Stimulated activated naive CD4-positive, alpha-beta T cell treated with Interleukin-2 at 50 U/mL for 16 hours (primary cell): ENCODE measurements around the gene SFXN5.
"Not testable (repeated sequence)": the region's sequence is repeated elsewhere in the genome, so short reads cannot be mapped to it uniquely, and the experiment has no call there.

Experiments
- DNase-seq: peaks from one replicate; lab custom pipeline; 2025; lab: John Stamatoyannopoulos, UW

The SFXN5 gene

GRCh38 chr2:72921853-72922252, 149.7 kb downstream of the SFXN5 start:
- no peak for DNase-seq

DNA sequence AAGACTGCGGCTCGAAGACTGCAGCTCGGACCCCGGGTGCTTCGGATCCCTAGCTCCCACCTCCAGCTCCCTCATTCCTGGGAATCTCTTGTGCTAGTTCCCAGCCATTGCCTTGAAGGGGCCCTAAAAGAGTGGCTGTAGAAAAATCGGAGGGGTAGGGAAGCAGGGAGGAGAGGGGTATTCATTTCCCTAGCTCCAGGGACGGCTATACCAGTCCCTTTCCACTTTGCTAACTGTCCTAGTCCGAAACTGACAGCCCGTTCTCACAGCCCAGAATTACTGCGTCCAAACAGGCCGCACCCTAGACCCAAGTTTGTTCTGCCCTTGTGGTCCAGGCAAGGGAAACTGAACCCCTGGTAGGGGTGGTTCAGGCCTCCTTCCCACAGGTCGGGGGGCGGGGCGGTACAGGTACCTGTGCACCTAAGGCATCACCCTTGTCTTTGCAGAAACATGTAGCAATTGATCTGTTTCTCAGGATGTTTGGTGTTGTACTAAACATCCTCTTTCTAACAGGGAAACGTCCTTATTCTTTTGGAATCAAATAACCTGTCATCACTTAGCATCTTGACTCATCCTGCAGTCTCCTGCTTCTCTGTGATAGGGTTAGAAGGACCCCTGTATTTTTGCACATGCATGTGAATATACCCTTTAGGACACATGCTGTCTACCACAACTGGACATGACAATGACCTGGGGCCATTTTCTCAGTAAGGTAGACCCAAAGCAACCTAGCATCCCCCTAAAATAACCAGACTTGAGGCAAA, 150.2 kb downstream of the SFXN5 start:
- DNase-seq, result no peak

DNA sequence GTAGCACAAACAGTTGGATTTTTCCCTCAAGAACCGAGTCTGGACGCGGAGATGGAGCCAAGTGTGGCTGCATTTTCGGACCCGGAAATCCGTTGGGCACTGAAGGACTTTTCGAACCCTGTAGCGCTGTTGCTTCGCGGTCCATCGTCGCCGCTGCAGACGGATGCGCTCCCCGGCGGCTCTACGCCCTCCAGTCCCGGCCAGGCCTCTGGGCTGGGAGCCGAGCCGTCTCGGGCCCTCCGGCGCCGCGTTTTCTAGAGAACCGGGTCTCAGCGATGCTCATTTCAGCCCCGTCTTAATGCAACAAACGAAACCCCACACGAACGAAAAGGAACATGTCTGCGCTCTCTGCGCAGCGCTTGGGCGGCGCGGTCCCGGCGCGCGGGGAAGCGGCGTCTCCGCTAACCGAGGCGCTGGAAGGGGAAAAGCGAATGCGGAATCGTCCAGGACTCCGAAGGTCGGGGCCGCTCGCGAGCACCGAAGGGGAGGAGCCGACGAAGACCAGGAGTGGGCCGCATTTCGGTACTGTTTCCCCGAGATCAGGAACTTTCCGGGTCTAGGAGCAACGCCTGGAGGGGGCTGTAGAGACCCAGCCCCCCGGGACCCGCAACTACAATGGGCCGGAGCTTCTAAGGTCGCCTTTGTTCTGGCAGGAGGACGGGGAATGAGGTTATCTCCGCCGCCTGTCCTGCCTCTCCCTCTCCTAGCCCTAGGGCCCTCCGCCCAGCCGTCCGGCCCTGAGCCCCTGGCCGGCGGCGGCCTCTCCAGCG, 151.0 kb downstream of the SFXN5 start:
- DNase-seq, result no peak

DNA sequence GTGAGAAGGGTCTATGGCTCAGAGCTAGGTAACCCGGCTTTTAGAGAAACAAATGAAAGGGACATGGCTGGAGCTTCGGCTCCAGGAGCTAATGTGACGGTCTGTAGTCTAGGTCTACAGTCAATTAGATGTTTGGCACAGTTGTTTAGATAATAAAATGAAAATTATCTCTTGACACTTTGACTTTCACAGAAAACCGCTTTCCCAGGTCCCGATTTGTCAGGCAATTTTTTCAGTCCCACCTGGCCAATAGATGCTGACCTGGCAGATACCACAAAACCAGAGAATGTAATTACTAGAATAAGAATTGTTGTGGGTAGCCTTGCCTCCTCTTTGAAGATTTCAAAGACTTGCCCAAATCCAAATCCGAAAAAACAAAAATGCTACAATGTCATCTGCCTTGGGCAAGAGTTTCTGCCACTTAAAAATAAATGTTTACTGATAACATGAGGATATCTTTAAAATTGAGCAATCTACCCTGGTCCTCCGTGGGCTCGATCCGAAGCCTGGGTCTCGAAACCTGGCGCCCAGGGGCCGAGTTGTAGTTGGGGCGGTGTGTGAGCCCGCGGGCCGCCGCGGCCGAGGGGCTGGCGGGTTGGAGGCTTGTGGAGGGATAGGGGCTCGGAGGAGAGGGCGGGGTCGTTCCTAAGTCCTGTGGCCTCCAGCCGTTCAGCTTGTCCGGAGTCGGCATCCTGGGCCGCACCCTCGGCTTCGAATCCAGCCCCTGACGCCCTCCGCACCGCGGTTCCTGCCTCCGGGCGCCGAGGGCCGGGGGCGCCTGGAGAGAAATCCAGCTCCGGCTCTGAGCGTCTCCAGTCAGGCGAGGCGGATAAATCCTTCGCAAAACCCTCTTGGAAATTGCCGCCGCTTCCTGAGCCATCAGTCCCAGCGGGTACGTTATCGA, 151.8 kb downstream of the SFXN5 start:
- no peak for DNase-seq

- DNase-seq, result no peak
Observed at GRCh38 chr2:72917877-72918553, 153.5 kb downstream of the SFXN5 start.

GRCh38 chr2:72917138-72917876, 154.2 kb downstream of the SFXN5 start, which contains the start of gene EMX1:
Gene EMX1, plus strand, starts transcription at chr2:72917519. Its CDS starts 334 bp downstream, at chr2:72917853.
- peak; percentile 59 for DNase-seq

DNA sequence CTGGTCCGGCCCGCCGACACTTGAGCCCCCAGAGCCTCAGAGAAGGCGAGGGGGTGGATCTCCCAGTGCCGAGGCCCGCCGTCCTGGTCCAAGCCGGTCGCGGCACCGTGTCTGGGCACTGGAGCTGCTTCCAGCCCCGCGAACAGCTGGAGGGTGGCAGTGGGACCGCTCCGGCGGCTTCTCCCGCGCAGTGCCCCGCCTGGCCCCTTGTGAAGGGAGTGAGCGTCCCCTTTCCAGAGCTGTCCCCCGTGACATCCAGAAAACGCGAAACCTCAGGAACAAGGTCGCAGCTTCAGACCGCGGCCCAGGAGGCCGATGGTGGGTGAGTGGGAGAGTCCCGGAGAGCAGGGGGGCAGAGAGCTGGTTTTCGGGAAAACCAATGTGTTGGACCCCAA, 154.8 kb downstream of the SFXN5 start:
- DNase-seq, result no peak

- peak; percentile 50 for DNase-seq
Observed at GRCh38 chr2:72915907-72916742, 155.4 kb downstream of the SFXN5 start.

- DNase-seq, result no peak
Observed at GRCh38 chr2:72915320-72915906, 156.1 kb downstream of the SFXN5 start.

GRCh38 chr2:72914589-72915319, 156.8 kb downstream of the SFXN5 start:
- DNase-seq, result no peak

DNA sequence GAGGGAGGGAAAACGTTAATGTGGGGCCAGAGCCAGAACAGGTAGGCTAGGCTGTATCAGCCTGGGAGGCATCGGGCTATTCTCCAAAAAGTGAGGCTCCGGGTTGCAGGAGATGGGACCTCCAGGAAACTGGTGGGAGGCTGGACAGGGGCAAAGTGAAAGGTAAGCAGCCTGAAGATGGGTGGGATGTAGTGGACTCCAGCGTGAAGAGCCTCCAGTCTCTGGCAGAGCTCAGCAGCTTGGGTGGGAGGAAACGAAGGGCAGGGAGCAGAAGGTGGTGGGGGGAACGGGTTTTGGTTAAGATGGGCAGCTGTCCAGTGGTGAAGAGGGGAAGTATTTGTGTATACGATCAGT, 157.3 kb downstream of the SFXN5 start:
- DNase-seq, result no peak

- DNase-seq, result no peak
Observed at GRCh38 chr2:72913486-72914205, 157.9 kb downstream of the SFXN5 start.

DNA sequence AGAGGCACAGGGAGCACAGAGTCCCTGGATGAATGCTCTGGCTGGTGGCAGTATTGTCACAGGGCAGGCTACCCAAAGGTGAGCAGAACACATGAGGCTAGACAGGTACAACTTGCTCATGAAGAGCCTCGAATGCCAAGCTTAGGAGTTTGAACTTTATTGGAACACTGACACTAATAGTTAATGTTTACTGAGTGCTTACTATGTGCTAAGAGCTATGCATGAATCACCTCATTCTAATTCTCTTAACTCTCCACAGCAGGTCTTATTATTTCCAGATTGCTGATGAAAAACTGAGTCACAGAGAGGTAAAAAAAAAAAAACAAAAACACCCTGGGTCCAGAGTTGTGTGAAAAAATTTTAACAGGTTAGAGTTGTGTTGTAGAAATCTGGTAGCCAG, 160.3 kb downstream of the SFXN5 start:
- DNase-seq, result no peak

DNA sequence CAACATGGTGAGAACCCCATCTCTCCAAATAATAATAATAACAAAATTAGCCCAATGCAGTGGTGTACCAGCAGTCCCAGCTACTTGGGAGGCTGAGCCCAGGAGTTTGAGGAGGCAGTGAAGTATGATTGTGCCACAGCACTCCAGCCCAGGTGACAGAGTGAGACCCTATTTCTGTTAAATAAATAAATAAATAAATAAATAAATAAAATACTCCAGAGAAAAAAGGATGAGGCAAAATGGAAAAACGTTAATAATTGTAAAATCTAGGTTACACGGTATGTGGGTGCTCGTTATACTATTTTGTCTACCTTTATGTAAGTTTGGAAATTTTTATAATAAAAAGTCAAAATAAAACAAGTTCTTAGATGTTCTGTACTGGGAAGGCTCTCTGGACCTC, 162.8 kb downstream of the SFXN5 start:
- DNase-seq, result no peak

DNA sequence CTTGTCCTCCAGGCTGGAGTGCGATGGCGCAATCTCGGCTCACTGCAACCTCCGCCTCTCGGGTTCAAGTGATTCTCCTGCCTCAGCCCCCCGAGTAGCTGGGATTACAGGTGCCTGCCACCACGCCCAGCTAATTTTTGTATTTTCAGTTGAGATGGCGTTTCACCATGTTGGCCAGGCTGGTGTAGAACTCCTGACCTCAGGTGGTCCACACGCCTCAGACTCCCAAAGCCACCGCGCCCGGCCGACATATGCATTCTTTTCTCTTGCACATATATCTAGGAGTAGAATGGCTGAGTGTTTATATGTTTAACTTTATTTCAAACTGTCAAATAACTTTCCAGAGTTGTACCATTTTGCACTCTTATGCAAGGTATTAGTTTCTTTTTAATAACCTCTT, 164.1 kb downstream of the SFXN5 start:
- not testable (repeated sequence) for DNase-seq

DNA sequence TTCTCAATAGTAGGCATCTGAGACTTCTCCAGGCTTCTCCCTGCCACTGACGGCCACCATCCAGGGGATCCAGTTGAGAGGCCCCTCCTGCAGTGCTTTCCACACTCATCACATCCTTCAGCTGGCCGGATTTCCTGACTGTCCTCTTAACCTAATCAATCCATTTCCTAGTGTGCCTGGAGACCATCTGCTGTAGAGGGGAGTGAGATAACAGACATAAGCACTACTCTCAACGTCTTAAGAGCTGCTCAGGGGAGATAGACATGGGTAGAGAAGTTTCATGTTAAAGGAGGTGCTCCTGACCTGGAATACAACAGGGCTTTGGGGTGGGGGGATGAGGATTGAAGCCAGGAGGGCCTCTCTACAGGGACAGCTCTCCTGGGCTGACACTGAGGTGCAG, 170.1 kb downstream of the SFXN5 start:
- no peak for DNase-seq

- DNase-seq, result no peak
Observed at GRCh38 chr2:72900191-72900825, 171.2 kb downstream of the SFXN5 start.

DNA sequence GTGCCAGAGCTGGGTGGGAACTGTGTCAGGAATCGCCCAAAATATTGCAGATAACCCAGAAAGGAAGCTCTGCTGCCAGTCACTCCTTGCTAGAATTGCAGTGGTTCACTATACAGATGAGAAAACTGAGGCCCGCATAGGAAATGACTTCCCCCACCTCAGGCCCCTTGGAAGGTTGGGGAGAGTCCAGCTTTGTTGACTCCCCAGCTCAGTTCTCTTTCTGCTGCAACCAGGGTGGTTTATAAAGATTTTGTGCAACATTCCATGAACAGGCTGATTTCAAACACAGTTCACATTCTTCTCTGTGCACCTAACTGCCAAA, 173.0 kb downstream of the SFXN5 start:
- DNase-seq, result no peak
